Smooth muscle cell (in vitro differentiated cells): ENCODE measurements around the gene GRIN2C. TPM values are rescaled to one million over a fixed set of nuclear protein-coding genes. Genes with fewer than 3 reads are reported as not detected.
A peak's percentile ranks its signal among the peaks of the same experiment; 100 is the strongest.

ENCODE experiments used
- DNase-seq: peaks from one replicate; lab custom pipeline; 2025; ENCODE audit not compliant: unreplicated experiment; lab: John Stamatoyannopoulos, UW
- H2AFZ ChIP-seq: fragments of 200-600 bp; sonication (generic); 2 replicates; pipeline ENCODE4 v1.6.0; 2016; ENCODE audit warnings: antibody characterized with exemption, low read depth, mild to moderate bottlenecking
- H3F3A ChIP-seq: fragments of 200-600 bp; sonication (generic); 2 replicates; pipeline ENCODE4 v1.6.0; 2017; ENCODE audit warnings: antibody characterized with exemption, low read depth
- H3K27ac ChIP-seq: fragments of 200-600 bp; sonication (generic); 2 replicates; pipeline ENCODE4 v1.5.1; 2016; ENCODE audit warnings: low read depth, mild to moderate bottlenecking
- H3K27me3 ChIP-seq: fragments of 200-600 bp; sonication (generic); 2 replicates; pipeline ENCODE4 v1.6.1; 2016; ENCODE audit warnings: low read depth, mild to moderate bottlenecking
- H3K36me3 ChIP-seq: fragments of 200-600 bp; sonication (generic); 2 replicates; pipeline ENCODE4 v1.5.1; 2016; ENCODE audit warnings: low read depth
- H3K4me1 ChIP-seq: fragments of 200-600 bp; sonication (generic); 2 replicates; pipeline ENCODE4 v1.5.1; 2016; ENCODE audit warnings: low read depth
- H3K4me2 ChIP-seq: fragments of 200-600 bp; sonication (generic); 2 replicates; pipeline ENCODE4 v1.6.0; 2016; ENCODE audit warnings: mild to moderate bottlenecking
- H3K4me3 ChIP-seq: fragments of 200-600 bp; sonication (generic); 2 replicates; pipeline ENCODE4 v1.5.1; 2016; ENCODE audit warnings: mild to moderate bottlenecking
- H3K79me2 ChIP-seq: fragments of 200-600 bp; sonication (generic); 2 replicates; pipeline ENCODE4 v1.6.0; 2016; ENCODE audit warnings: low read depth, mild to moderate bottlenecking
- H3K9ac ChIP-seq: fragments of 200-600 bp; sonication (generic); 2 replicates; pipeline ENCODE4 v1.6.0; 2016; ENCODE audit warnings: low read depth
- H3K9me3 ChIP-seq: fragments of 200-600 bp; sonication (generic); replicated peaks from 2 replicates; pipeline ENCODE4 v1.5.1; 2016; ENCODE audit warnings: low read depth
- H4K20me1 ChIP-seq: fragments of 200-600 bp; sonication (generic); 2 replicates; pipeline ENCODE4 v1.6.0; 2016; ENCODE audit warnings: low read depth
- WGBS: methylation state at CpG from one replicate; pipeline ENCODE4 v1.1.7; 2016; ENCODE audit warnings: low lambda C conversion rate; 5-methylcytosine and 5-hydroxymethylcytosine counted together
- polyA plus RNA-seq: library from polyadenylated mRNA; unstranded; fragments of >200 nt; fragmentation: Nextera tagmentation; extraction: Ambion mirVana; gene quantifications from 2 replicates; pipeline ENCODE4 v1.2.1, GENCODE V29; 2016
- total RNA-seq: library from RNA; depleted of rRNA; stranded (reverse); fragments of >200 nt; gene quantifications from 2 replicates; pipeline ENCODE4 v1.2.3, GENCODE V29; 2014
- TF ChIP-seq, protein P1 (sequence below): fragments of 200-600 bp; sonication (generic); IDR thresholded peaks from 2 replicates; pipeline ENCODE4 v1.5.1; 2017; ENCODE audit warnings: borderline replicate concordance, mild to moderate bottlenecking, antibody characterized with exemption; ENCODE audit not compliant: insufficient read depth, poor library complexity, severe bottlenecking

GRIN2C gene
- total and polyA plus RNA-seq, 2 experiments from 2014 or later, result 0.13 to 0.32 TPM

DNA sequence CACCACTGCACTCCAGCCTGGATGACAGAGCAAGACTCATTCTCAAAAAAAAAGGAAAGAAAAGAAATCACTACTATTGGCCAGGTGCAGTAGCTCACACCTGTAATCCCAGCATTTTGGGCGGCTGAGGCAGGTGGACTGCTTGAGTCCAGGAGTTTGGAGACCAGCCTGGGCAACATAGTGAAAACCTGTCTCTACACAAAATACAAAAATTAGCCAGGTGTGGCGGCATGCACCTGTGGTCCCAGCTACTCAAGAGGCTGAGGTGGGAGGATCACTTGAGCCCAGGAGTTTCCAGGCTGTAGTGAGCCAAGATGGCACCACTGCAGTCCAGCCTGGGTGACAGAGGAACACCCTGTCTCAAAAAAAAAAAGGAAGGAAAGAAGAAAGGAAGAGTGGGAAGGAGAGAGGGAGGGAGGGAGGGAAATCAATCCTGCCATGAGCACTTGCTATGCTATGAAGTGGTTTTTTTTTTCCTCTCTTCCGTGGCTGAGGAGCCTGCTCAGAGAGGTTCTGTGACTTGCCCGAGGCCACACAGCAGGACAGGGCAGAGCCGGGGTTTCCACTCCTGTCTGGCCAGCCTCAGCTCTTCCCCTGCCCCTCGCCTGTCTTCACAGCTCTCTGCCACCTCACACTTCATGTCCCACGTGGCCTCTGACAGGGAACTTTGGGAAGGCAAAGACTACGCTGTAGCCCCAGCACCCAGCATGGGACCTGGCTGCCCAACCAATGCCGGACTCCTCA is 10.9 kb downstream of the GRIN2C start:
- TF ChIP-seq, protein P1, sequence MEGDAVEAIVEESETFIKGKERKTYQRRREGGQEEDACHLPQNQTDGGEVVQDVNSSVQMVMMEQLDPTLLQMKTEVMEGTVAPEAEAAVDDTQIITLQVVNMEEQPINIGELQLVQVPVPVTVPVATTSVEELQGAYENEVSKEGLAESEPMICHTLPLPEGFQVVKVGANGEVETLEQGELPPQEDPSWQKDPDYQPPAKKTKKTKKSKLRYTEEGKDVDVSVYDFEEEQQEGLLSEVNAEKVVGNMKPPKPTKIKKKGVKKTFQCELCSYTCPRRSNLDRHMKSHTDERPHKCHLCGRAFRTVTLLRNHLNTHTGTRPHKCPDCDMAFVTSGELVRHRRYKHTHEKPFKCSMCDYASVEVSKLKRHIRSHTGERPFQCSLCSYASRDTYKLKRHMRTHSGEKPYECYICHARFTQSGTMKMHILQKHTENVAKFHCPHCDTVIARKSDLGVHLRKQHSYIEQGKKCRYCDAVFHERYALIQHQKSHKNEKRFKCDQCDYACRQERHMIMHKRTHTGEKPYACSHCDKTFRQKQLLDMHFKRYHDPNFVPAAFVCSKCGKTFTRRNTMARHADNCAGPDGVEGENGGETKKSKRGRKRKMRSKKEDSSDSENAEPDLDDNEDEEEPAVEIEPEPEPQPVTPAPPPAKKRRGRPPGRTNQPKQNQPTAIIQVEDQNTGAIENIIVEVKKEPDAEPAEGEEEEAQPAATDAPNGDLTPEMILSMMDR, result no peak
- peaks cover 55% of the 10 kb centered on the region for H3K27me3 ChIP-seq
- WGBS, result 79% methylated on average over 9 of the region's 9 CpGs
- H3K4me2 ChIP-seq, result no peak overlapping the region
- H4K20me1 ChIP-seq, result no peaks in the 10 kb centered on the region
- no peaks in the 10 kb centered on the region for H3K79me2 ChIP-seq
- no peak overlapping the region for H2AFZ ChIP-seq
- H3K9me3 ChIP-seq, result no peaks in the 10 kb centered on the region
- no peaks in the 10 kb centered on the region for H3K36me3 ChIP-seq
- H3K4me3 ChIP-seq, result no peak overlapping the region
- H3K9ac ChIP-seq, result no peak overlapping the region
- no peak for DNase-seq
- peaks cover 7% of the 10 kb centered on the region for H3K4me1 ChIP-seq
- no peak overlapping the region for H3K27ac ChIP-seq
- H3F3A ChIP-seq, result no peaks in the 10 kb centered on the region

DNA sequence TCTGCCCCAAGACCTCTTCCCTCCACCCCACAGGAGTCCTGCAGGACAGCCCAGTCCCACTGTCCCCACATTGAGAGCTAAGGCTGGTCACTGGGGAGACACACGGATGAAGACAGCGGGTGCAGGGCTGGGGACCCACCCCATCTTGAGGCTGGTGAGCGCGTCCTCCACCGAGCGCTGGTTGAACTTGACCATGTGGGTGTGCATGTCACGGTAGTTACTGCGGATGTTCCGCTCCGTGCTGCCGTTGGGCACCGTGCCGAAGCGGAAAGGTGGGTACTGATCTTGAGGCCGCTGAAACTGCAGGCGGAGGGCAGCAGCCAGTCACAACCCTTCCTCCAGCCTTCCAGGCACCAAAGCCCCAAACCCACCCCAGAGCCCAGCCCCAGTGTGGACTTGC is 13.1 kb downstream of the GRIN2C start:
- no peaks in the 10 kb centered on the region for H3K9me3 ChIP-seq
- DNase-seq, result no peak
- peaks cover 52% of the 10 kb centered on the region for H3K27me3 ChIP-seq
- H3K79me2 ChIP-seq, result no peaks in the 10 kb centered on the region
- no peak overlapping the region for H3K4me2 ChIP-seq
- H2AFZ ChIP-seq, result no peak overlapping the region
- H4K20me1 ChIP-seq, result no peaks in the 10 kb centered on the region
- TF ChIP-seq, protein P1, result no peak
- no peak overlapping the region for H3K9ac ChIP-seq
- H3K36me3 ChIP-seq, result no peaks in the 10 kb centered on the region
- no peak overlapping the region for H3K27ac ChIP-seq
- 97% methylated on average over 16 of the region's 16 CpGs for WGBS
- H3F3A ChIP-seq, result no peaks in the 10 kb centered on the region
- no peak overlapping the region for H3K4me3 ChIP-seq
- no peaks in the 10 kb centered on the region for H3K4me1 ChIP-seq

DNA sequence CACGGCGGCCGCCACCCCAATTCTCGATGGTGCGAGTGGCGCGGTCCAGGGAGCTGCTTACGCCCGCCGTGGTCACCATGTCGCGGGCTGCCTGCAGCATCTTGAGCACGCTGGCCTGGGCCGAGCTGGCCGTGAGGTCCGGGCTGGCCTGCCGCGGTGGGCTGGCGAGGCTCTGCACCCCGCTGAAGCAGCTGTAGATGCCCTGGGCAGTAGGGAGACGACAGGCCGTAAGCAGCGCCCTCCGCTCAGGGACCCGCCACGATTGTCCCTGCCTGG is 16.4 kb downstream of the GRIN2C start:
- peaks cover 26% of the 10 kb centered on the region for H3K27me3 ChIP-seq
- H3K4me2 ChIP-seq, result peak overlapping the region; percentile 83
- TF ChIP-seq, protein P1, result no peak
- no peak overlapping the region for H2AFZ ChIP-seq
- no peaks in the 10 kb centered on the region for H4K20me1 ChIP-seq
- H3K36me3 ChIP-seq, result no peaks in the 10 kb centered on the region
- H3K4me3 ChIP-seq, result no peak overlapping the region
- H3K4me1 ChIP-seq, result no peaks in the 10 kb centered on the region
- no peak for DNase-seq
- H3K9me3 ChIP-seq, result no peaks in the 10 kb centered on the region
- H3K9ac ChIP-seq, result no peak overlapping the region
- no peaks in the 10 kb centered on the region for H3F3A ChIP-seq
- 72% methylated on average over 20 of the region's 26 CpGs for WGBS
- no peaks in the 10 kb centered on the region for H3K79me2 ChIP-seq
- no peak overlapping the region for H3K27ac ChIP-seq
